HG03457 (cell line): ENCODE data around the gene ANKS4B.
"Not testable (repeated sequence)": the region's sequence is repeated elsewhere in the genome, so short reads cannot be mapped to it uniquely, and the experiment has no call there.

Experiments
- ATAC-seq: cut with Tn5 transposase; IDR thresholded peaks from one replicate; pipeline ENCODE4 v1.9.1; 2021; ENCODE audit warnings: moderate number of reproducible peaks; ENCODE audit not compliant: unreplicated experiment

The ANKS4B gene

GRCh38 chr16:21262779-21263639, 29.5 kb downstream of the ANKS4B start:
- ATAC-seq = no peak

DNA sequence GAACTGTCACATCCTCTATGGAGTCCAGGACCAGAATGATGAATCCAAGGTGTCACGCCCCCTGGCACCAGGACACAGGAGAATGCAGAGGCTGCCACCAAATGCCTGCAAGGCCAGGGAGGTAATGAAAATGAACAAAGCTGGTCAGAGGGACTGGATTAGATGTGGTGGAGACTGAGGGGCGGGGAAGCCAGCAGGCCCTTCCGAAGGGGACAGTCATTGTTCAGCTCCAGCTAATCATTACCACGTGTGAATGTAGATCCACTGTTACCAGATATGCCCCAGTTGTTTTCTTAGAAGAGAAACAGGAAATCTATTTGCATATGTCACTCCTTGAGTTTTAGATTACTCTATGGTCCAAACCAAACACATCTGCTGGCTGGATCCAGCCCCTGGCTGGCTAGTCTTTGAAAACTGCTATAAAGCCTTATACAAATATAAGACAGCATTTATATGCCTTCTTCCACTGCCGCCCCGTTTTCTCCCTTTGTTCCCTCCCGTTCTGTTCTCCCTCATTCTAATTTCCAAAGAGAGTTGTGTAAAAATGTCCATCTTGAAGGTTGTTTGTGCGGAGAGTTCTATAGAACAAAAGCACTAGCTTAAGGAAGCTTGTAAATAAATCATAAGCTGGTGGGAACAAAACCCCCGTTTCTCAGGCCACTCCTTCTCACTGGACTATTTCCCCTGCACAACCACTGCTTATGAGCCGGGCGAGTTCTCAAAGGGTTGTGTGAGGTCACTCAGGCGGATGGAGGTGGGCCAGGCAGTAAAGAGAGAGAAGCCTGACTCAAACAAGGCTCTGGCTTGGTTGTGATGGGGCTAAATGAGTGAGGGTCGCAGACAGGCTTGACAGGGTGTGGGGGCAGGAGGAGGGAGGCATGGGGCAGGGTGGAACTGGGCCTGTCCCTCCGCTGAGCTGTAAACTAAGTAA, 30.4 kb downstream of the ANKS4B start:
- ATAC-seq = peak; percentile 72

- ATAC-seq = no peak
Observed at GRCh38 chr16:21264571-21265036, 31.1 kb downstream of the ANKS4B start.

- no peak for ATAC-seq
Observed at GRCh38 chr16:21265104-21265837, 31.8 kb downstream of the ANKS4B start.

DNA sequence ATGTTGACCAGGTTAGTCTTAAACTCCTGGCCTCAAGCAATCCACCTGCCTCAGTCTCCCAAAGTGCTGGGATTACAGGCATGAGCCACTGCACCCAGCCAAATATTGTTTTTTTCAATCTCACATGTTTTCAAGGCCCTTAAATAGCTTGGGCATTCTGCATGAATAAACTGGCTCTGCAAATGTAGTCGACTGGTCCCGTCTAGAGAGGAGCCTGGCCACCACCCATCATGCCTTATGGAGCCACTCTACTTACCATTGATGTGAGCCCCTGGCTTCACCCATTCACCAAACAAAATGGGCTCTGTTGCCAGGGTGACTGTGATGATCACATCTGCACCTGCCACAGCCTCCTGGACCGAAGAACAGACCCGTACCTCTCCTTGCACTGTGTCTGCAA, 33.8 kb downstream of the ANKS4B start:
- no peak for ATAC-seq

GRCh38 chr16:21268236-21268635, 34.7 kb downstream of the ANKS4B start:
- ATAC-seq = no peak

- no peak for ATAC-seq
Observed at GRCh38 chr16:21272253-21272652, 38.8 kb downstream of the ANKS4B start.

DNA sequence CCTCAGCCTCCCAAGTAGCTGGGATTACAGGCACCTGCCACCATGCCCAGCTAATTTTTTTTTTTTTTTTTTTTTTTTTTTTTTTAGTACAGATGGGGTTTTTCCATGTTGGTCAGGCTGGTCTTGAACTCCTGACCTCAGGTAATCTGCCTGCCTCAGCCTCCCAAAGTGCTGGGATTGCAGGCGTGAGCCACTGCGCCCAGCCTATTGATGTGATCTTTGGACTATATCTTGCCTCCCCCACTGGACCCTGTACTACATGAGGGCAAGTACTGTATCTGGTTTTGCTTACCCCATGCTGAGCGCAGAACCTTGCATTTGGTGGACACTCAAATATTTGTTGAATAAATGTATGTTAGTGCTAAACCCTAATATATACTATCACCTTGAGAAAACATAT, 39.3 kb downstream of the ANKS4B start:
- not testable (repeated sequence) for ATAC-seq

GRCh38 chr16:21274172-21274726, 40.8 kb downstream of the ANKS4B start:
- no peak for ATAC-seq

DNA sequence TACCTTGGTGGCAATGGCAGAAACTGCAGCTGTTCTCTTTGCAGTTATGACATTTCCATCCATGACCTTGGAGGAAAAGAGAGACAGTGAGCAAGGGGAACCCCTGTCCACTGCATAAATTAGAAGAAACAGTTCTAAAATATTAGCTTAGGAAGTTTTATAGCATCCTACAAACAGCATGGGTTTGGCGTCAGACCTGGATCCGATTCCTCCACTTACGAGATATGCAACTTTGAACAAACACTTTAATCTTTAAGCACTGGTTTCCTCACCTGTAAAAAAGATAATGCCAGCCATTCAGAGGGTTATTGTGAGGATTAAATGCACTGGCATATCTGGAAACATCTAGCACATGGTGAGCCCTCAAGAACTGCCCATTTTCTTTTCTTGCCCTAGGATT, 42.0 kb downstream of the ANKS4B start:
- ATAC-seq = no peak

DNA sequence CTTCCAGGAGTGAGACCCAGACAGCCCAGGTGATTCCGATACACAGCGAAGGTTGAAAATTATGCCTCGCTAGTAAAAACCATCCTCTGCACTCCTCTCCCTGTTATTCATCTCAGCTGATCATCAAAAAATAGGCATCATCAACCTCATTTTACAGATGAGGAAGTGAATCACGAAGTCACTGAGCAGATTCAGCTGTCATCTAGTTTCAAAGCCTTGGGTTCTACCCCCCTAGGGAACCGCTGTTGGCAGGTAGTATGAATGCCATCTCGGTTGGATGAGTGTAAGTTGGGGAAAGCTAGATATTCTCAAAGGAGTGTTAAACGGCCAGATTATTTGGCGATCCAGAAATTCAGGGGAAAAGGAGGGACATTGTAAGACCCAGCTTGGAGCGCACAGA, 42.6 kb downstream of the ANKS4B start:
- ATAC-seq = no peak

- no peak for ATAC-seq
Observed at GRCh38 chr16:21277045-21277926, 43.8 kb downstream of the ANKS4B start.

- ATAC-seq = no peak
Observed at GRCh38 chr16:21277927-21278706, 44.6 kb downstream of the ANKS4B start, which contains the start of gene CRYM. Gene CRYM (minus strand): TSS chr16:21278290. CDS start chr16:21278251, 39 bp downstream.

DNA sequence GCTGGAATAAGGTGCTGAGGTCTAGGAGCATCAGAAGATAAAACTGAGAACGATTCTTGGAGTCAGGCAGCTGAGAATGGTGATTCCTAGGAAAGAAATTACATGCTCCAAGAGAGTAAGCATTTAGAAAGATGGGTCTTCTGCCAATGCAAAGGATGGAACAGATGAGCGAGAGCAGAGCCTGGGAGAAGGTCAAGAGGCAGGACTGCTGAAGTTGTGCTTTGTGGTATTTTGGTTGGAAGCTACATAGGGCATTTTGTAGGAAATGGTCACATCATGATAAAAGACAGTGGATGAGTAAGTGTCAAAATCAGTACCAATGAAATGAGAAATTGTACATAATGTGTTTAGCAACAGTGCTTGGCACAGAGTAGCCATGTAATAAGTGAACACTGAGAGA, 46.0 kb downstream of the ANKS4B start:
- no peak for ATAC-seq

DNA sequence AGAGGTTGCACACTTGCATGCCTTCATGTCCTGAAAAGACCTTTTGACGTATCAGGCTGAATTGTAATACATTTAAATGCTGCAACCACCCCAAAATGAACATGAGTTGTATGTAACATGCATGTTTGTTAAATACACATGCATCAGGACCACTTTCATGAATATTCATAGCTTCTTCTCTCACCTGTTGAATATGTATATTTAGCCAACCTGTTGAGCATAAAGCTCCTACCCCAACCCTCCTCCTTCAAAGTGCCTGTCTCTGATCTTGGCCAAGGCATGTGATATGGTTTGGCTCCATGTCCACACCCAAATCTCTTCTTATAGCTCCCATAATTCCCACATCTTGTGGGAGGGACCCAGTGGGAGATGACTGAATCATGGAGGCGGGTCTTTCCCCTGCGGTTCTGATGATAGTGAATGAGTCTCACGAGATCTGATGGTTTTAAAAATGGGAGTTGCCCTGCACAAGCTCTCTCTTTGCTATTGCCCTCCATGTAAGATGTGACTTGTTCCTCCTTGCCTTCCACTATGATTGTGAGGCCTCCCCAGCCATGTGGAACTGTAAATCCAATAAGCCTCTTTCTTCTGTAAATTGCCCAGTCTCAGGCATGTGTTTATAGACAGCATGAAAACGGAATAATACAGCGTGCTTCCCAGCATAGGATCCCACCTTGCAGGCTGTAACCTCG, 48.3 kb downstream of the ANKS4B start:
- no peak for ATAC-seq

- ATAC-seq = no peak
Observed at GRCh38 chr16:21283521-21284289, 50.2 kb downstream of the ANKS4B start.

- ATAC-seq = no peak
Observed at GRCh38 chr16:21284414-21284813, 50.9 kb downstream of the ANKS4B start.
